Measurements from ENCODE around the gene FRMPD3.

Gene FRMPD3

DNA sequence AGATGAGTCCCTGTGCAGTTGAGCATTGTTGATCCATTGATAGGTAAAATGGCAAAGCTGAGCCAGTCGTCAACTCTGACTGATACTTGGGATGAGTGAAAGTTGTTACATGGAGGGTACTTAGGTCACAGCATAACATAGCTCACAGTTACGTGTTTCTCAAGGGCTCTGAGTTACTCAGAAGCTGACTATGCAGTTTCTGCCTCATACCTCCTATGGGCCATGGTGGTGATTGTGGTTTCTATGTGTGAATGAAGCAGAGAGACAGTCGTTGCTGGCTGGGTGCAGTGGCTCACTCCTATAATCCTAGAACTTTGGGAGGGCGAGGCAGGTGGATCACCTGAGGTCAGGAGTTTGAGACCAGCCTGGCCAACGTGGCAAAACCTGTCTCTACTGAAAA is 30.8 kb downstream of the FRMPD3 start:
- DNase-seq (ENCODE audit: low spot score), result no peak

DNA sequence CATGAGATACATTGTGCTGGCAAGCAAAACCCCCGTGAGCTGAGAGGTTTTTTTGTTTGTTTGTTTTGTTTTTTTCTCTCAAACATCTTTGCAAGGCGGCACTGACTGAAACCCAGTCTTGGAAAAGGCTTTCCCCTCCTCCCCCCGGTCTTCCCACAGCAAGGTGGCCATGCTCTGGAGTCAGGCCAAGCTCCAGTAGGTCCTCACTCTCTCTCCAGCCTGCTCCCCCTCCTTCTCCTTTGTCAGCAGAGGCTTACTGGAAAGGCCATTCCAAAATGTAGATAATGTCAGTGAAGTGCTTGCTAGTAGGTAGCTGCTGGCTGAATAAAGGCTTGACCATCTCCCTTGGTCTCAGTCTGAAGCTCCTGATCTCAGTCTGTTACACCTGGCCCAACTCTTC is 32.6 kb downstream of the FRMPD3 start:
- DNase-seq (ENCODE audit: low spot score), result no peak

DNA sequence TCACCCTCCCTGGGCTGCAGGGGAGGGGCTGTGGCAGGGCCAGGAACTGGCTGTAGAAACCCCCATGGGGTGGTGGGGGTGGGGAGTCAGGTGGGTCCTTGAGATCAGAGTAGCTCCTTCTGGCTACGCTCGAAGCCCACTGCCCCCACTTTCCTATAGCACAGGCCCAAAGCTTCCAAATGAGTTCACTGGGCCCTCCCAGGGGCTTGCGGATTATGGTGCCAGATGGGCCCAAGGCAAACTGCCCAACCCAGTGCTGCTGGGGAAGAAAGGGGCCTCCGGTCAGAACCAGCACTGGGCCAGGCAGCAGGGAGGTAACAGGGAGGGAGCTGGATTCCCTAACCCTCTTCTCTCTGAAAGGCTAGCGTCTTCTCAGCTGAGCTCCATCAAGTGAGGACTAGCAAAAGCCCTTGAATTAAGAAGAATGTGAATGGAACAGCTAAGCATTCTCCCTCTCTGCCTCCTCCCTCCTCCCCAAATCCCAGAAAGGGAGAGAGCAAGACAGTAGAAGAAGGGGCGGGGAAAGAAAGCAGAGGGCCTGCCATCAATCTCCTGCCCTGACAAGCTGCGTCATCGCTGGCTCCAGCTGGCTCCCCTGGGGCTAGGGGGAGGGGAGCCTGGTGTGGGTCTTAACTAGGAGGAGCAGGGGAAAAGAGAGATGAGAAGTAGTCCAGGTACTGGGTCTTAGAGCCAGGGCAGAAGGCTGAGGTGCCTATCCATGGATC is 34.7 kb downstream of the FRMPD3 start:
- DNase-seq (ENCODE audit: low spot score), result no peak

DNA sequence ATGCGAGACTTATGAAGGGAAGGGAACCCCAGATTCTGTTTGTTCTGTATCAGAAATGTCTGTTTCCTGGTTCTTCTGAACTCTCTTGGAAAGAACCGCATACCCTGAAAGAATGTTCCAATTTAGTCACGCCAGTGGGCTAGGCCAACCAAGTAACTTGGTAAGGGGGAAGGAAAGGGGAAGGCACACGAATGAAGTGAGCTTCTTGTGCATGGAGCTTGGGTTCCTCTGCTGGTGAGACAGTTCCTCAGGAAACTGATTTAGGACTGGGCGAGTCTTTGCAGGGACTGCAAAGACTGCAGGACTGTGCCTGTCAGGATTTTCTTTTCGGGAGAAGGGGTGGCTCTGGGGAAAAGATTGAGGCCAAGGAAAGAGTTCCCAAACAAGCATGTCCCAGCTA is 35.6 kb downstream of the FRMPD3 start:
- no peak for DNase-seq (ENCODE audit: low spot score)

DNA sequence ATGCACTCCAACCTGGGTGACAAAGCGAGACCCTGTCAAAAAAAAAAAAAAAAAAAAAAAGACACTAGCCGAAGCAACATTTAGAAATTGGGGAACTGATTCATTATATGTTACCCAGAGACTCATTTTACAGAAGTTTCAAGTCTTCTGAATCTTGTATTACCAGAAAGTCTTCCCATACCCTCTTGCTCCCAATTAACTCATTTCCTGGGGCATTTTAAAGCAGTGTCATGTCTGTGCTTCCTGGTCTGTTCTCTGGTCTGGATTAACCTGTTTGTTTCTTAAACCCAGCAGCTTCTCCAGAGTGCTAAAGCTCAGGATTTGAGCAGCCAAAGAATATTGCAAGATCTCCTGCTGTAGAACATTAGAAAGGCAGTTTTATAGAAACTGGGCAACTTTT is 43.7 kb downstream of the FRMPD3 start:
- no peak for DNase-seq (ENCODE audit: low spot score)

DNA sequence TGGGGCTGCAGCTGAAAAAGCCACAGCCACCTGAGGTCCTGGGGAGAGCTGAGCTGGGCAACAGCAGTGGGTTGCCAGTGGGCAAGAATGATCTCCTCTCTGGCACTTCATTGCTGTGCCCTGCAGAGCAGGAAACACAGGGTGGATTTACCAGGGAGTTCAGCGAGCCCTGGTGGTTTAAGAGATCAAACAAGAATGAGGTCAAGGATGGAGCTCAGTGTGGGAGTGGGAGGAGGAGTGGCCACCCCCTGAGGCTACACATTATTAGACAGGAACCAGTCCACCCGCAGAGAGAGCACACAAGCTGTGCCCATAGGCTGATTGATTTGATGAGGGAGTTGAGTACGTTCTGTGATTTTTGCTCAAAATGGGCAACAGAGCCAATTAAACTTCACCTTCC is 47.3 kb downstream of the FRMPD3 start:
- DNase-seq (ENCODE audit: low spot score), result no peak

All from Ammon's horn (tissue), 1 donor.